Measurements from ENCODE around the gene XRCC5.

XRCC5 gene

GRCh38 chr2:216108967-216109921 lies at the start of gene XRCC5:
Gene XRCC5 (plus strand): TSS chr2:216109348. CDS start chr2:216109437, 89 bp downstream.
- H3K4me3 ChIP-seq (ENCODE audit: low read depth, low read length) = peak within 1 kb of the TSS; percentile 92
- no peak for TF ChIP-seq CTCF (IDR thresholded peaks at IDR 0.05; ENCODE audit: borderline replicate concordance, insufficient read depth, low read depth, low read length)

GRCh38 chr2:216064014-216064630 lies 45.0 kb upstream of the XRCC5 start:
- TF ChIP-seq CTCF (IDR thresholded peaks at IDR 0.05; ENCODE audit: borderline replicate concordance, insufficient read depth, low read depth, low read length) = no peak

GRCh38 chr2:216064665-216065064 lies 44.5 kb upstream of the XRCC5 start:
- H3K4me3 ChIP-seq (ENCODE audit: low read depth, low read length) = no peak overlapping the region

More at GRCh38 chr2:216064014-216064630, 45.0 kb upstream of the XRCC5 start:
- no peak overlapping the region for H3K4me3 ChIP-seq (ENCODE audit: low read depth, low read length)

GRCh38 chr2:216066230-216066629 lies 42.9 kb upstream of the XRCC5 start:
- no peak for TF ChIP-seq CTCF (IDR thresholded peaks at IDR 0.05; ENCODE audit: borderline replicate concordance, insufficient read depth, low read depth, low read length)

More at GRCh38 chr2:216064665-216065064, 44.5 kb upstream of the XRCC5 start:
- TF ChIP-seq CTCF (IDR thresholded peaks at IDR 0.05; ENCODE audit: borderline replicate concordance, insufficient read depth, low read depth, low read length) = no peak

GRCh38 chr2:216069028-216069427 lies 40.1 kb upstream of the XRCC5 start:
- TF ChIP-seq CTCF (IDR thresholded peaks at IDR 0.05; ENCODE audit: borderline replicate concordance, insufficient read depth, low read depth, low read length) = no peak
- no peak overlapping the region for H3K4me3 ChIP-seq (ENCODE audit: low read depth, low read length)

More at GRCh38 chr2:216066230-216066629, 42.9 kb upstream of the XRCC5 start:
- no peak overlapping the region for H3K4me3 ChIP-seq (ENCODE audit: low read depth, low read length)

- no peak overlapping the region for H3K4me3 ChIP-seq (ENCODE audit: low read depth, low read length)
- TF ChIP-seq CTCF (IDR thresholded peaks at IDR 0.05; ENCODE audit: borderline replicate concordance, insufficient read depth, low read depth, low read length) = no peak
Measured at GRCh38 chr2:216070195-216070594, 39.0 kb upstream of the XRCC5 start.
